Omental fat pad (tissue), 4 donors: ENCODE data around the gene POMGNT1. TPM values are rescaled to one million over a fixed set of nuclear protein-coding genes. Genes with fewer than 3 reads are reported as not detected.

ENCODE experiments used
- ATAC-seq: fragments of 150-250 bp; one replicate; pipeline ENCODE4 v1.9.1; 2016; ENCODE audit warnings: mild to moderate bottlenecking, moderate library complexity; ENCODE audit not compliant: low FRiP score
- DNase-seq: peaks from one replicate; pipeline ENCODE4 v3.0.0-alpha.2; 2019; ENCODE audit warnings: low spot score
- CTCF ChIP-seq, 3 donors: fragments of 450-650 bp; IDR thresholded peaks; one replicate each; pipeline ENCODE4 v1.5.1; 2016 to 2017; ENCODE audit warnings: antibody characterized with exemption in 3 of 3, mild to moderate bottlenecking in 3 of 3, moderate library complexity in 2 of 3
- total RNA-seq, 4 donors: library from RNA; depleted of rRNA; stranded (reverse); fragments of >200 nt; gene quantifications; one replicate each; pipeline ENCODE4 v1.1.0, GENCODE V29; 2016

Gene POMGNT1
- total RNA-seq, 4 donors from 2014 or later = 27.4 to 46.5 (median 38.3) TPM

- DNase-seq (no peak), ATAC-seq (no peak)
- no peak for TF ChIP-seq CTCF (IDR thresholded peaks at IDR 0.05)
Measured at GRCh38 chr1:46204406-46204742, 6.1 kb upstream of the POMGNT1 start.

DNA sequence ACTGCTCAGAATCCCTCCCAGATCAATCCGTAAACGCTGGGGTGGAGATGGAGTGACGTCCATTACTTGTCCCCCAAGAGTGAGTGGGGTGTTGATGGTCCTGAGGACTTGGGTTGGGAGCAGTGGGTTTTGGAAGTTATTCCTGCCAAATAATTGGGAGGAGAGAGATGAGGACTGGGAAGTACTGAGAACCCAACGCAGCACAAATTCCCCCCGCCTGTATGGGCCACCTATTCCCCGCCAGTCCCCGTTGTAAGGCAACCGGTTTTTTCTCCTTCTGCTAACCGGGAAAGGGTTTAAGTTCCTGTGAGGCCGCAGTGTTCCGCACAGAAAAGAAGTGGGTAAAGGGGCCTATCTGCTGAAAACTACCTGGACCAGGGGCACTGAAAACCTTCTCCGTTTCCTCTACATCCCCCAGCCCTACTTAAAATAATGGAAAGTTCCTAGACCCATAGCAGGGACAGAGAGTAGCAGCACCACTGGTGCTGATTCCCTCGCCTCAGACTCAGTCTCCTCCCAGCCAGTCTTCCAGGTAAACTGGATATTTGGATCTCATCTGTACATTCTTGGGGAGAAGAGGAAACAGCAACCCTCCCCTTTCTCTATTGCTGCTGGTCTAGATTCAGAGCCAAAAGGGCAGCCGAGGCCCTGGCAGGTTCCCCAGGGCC is 5.6 kb upstream of the POMGNT1 start:
- ATAC-seq (no peak), DNase-seq (no peak)
- TF ChIP-seq CTCF (IDR thresholded peaks at IDR 0.05) = no peak

DNA sequence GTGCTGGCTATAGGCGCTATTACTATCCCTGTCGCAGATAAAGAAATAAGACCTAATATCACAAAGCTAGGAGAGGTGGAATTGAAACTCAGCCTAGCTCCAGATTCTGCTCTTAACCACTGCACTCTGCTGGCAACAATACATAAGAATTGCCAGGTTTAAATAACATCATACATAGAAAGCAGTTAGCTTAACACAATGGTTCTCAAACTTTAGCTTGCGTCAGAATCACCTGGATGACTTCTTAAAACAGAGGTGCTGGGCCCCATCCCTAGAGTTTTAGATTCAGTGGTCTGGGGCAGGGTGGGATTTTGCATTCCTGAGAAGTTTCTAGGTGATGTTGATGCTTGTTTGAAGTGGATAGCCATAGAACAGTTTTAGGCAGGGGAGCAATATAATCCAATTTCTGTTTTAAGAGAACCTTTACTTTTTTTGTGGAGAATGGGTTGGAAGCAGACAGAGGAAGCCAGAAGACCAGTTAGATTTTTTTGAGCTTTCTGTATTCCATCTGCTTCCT is 1.1 kb upstream of the POMGNT1 start:
- DNase-seq (no peak), ATAC-seq (no peak)
- no peak for TF ChIP-seq CTCF (IDR thresholded peaks at IDR 0.05)

- no peak for ATAC-seq
- no peak for DNase-seq
- no peak for TF ChIP-seq CTCF (IDR thresholded peaks at IDR 0.05)
Measured at GRCh38 chr1:46197560-46197963, 672 bp downstream of the POMGNT1 start.

DNA sequence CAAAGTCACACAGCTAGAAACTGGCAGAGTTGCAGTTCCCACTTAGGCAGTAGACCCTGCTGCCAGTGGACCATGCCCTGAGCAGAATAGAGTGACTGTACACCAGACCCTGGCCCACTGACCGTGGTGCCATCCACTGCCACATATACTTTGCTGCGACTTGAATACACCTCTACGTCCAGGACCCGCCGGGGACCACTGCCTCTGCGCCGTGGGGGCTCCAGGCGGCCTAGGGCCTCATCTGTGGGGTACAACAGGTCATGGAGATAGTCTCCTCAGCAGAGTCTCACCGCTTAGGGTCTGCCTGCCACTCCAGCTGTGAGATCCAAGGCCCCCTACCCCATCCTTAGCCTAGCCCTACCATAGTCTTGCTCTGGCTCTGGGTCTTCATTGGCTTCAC is 1.6 kb downstream of the POMGNT1 start:
- DNase-seq = no peak
- ATAC-seq = no peak
- no peak for TF ChIP-seq CTCF (IDR thresholded peaks at IDR 0.05)

DNA sequence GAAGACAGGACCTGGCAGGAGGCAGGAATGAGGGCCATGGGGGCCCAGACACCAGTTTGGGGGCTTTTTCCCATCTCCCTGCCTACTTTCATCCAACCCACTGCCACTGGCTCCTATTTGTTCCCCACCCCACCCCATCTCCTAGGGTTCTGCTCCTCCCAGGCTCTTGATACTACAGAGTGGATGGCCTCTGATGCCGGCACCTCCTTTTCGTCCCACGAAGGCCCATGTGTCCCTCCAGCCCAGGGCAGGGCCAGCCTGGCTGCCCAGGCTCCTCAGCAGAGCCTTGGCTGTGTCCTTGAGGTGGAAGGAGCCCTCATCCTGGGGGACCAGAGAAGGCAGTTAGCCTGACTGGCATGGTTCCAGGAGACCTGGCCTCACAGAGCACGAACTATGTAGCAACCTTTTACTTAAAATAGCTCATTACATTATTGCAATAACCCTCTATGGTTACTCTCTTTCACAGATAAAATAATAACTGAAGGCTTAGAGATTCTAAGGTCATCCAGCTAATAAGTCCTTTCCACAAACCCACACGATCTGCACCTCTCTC is 3.5 kb downstream of the POMGNT1 start:
- no peak for ATAC-seq
- no peak for DNase-seq
- no peak for TF ChIP-seq CTCF (IDR thresholded peaks at IDR 0.05)

GRCh38 chr1:46193984-46194570 is 4.2 kb downstream of the POMGNT1 start:
- DNase-seq (no peak), ATAC-seq (no peak)
- no peak for TF ChIP-seq CTCF (IDR thresholded peaks at IDR 0.05)
